GM21528 (cell line): Measurements from ENCODE around the gene STK24.

Experiments
- ATAC-seq: cut with Tn5 transposase; IDR thresholded peaks from one replicate; pipeline ENCODE4 v1.9.1; 2021; ENCODE audit warnings: mild to moderate bottlenecking, moderate library complexity; ENCODE audit not compliant: unreplicated experiment, low FRiP score

STK24 gene

GRCh38 chr13:98557937-98558792, 18.7 kb downstream of the STK24 start:
- ATAC-seq: no peak

- no peak for ATAC-seq
Observed at GRCh38 chr13:98556968-98557631, 19.8 kb downstream of the STK24 start.

GRCh38 chr13:98556142-98556816, 20.6 kb downstream of the STK24 start:
- no peak for ATAC-seq

GRCh38 chr13:98549728-98550317, 27.1 kb downstream of the STK24 start:
- ATAC-seq: no peak

GRCh38 chr13:98549006-98549727, 27.7 kb downstream of the STK24 start:
- no peak for ATAC-seq

GRCh38 chr13:98548230-98548629, 28.7 kb downstream of the STK24 start:
- ATAC-seq: no peak

- no peak for ATAC-seq
Observed at GRCh38 chr13:98547455-98547854, 29.5 kb downstream of the STK24 start.

- ATAC-seq: no peak
Observed at GRCh38 chr13:98546402-98546801, 30.5 kb downstream of the STK24 start.

- ATAC-seq: no peak
Observed at GRCh38 chr13:98544104-98544710, 32.7 kb downstream of the STK24 start.

GRCh38 chr13:98543378-98544103, 33.4 kb downstream of the STK24 start:
- ATAC-seq: no peak

GRCh38 chr13:98542568-98543377, 34.1 kb downstream of the STK24 start:
- ATAC-seq: peak; percentile 47

GRCh38 chr13:98541701-98542203, 35.2 kb downstream of the STK24 start:
- ATAC-seq: no peak

- ATAC-seq: no peak
Observed at GRCh38 chr13:98541191-98541590, 35.7 kb downstream of the STK24 start.

- ATAC-seq: no peak
Observed at GRCh38 chr13:98540476-98540875, 36.4 kb downstream of the STK24 start.

- no peak for ATAC-seq
Observed at GRCh38 chr13:98539666-98540065, 37.2 kb downstream of the STK24 start.

GRCh38 chr13:98538876-98539275, 38.0 kb downstream of the STK24 start:
- ATAC-seq: no peak

GRCh38 chr13:98537740-98538139, 39.2 kb downstream of the STK24 start:
- ATAC-seq: no peak

- no peak for ATAC-seq
Observed at GRCh38 chr13:98537306-98537705, 39.6 kb downstream of the STK24 start.
